Measurements from ENCODE around the gene IL12RB1. TPM values are rescaled to one million over a fixed set of nuclear protein-coding genes. Genes with fewer than 3 reads are reported as not detected.
A peak's percentile ranks its signal among the peaks of the same experiment; 100 is the strongest.

The IL12RB1 gene
- total RNA-seq, 3 donors from 2014 or later, result 1.8 to 4.0 (median 2.2) TPM

GRCh38 chr19:18104793-18105131 is 18.0 kb upstream of the IL12RB1 start:
- Histone ChIP-seq H3K4me1 (ENCODE audit: low read depth) (peaks cover 21% of the 10 kb centered on the region), H3K9me3 (no peaks in the 10 kb centered on the region), H3K4me3 (no peak overlapping the region), H3K36me3 (ENCODE audit: low read depth) (no peaks in the 10 kb centered on the region)
- intact Hi-C loops (cut with DNase I, micrococcal nuclease), result no loop called here
- TF ChIP-seq CTCF (IDR thresholded peaks at IDR 0.05), result no peak
- DNase-seq, result no peak
- no peak for ATAC-seq

- Histone ChIP-seq H3K4me3 (no peak overlapping the region), H3K4me1 (ENCODE audit: low read depth) (peaks cover 21% of the 10 kb centered on the region), H3K36me3 (ENCODE audit: low read depth) (no peaks in the 10 kb centered on the region), H3K9me3 (no peaks in the 10 kb centered on the region)
- intact Hi-C loops (cut with DNase I, micrococcal nuclease), result no loop called here
- no peak for DNase-seq
- ATAC-seq, result no peak
- TF ChIP-seq CTCF (IDR thresholded peaks at IDR 0.05), result no peak
Measured at GRCh38 chr19:18102916-18103542, 16.3 kb upstream of the IL12RB1 start.

- no peak for DNase-seq
- intact Hi-C loops (cut with DNase I, micrococcal nuclease), result no loop called here
- Histone ChIP-seq H3K4me3 (no peak overlapping the region), H3K4me1 (ENCODE audit: low read depth) (peaks cover 25% of the 10 kb centered on the region), H3K36me3 (ENCODE audit: low read depth) (no peaks in the 10 kb centered on the region), H3K9me3 (no peaks in the 10 kb centered on the region)
- TF ChIP-seq CTCF (IDR thresholded peaks at IDR 0.05), result no peak
- no peak for ATAC-seq
Measured at GRCh38 chr19:18101268-18101667, 14.5 kb upstream of the IL12RB1 start.

- no peak for ATAC-seq
- TF ChIP-seq CTCF (IDR thresholded peaks at IDR 0.05), result no peak
- intact Hi-C loops (cut with DNase I, micrococcal nuclease), result no loop called here
- no peaks in the 10 kb centered on the region for H3K36me3 ChIP-seq (ENCODE audit: low read depth)
- H3K9me3 ChIP-seq, result no peaks in the 10 kb centered on the region
- no peak overlapping the region for H3K4me3 ChIP-seq
- peak in 1 of 3 donors; percentile 17 for DNase-seq
- H3K4me1 ChIP-seq (ENCODE audit: low read depth), result peaks cover 25% of the 10 kb centered on the region
Measured at GRCh38 chr19:18100710-18101109, 14.0 kb upstream of the IL12RB1 start.

- Histone ChIP-seq H3K9me3 (no peaks in the 10 kb centered on the region), H3K36me3 (ENCODE audit: low read depth) (no peaks in the 10 kb centered on the region), H3K4me3 (no peak overlapping the region), H3K4me1 (ENCODE audit: low read depth) (peaks cover 20% of the 10 kb centered on the region)
- intact Hi-C loops (cut with DNase I, micrococcal nuclease), result no loop called here
- no peak for DNase-seq
- no peak for ATAC-seq
- no peak for TF ChIP-seq CTCF (IDR thresholded peaks at IDR 0.05)
Measured at GRCh38 chr19:18099623-18099995, 12.9 kb upstream of the IL12RB1 start.

Data from mucosa of descending colon (tissue), 3 donors.